Activated CD4-positive, alpha-beta T cell treated with anti-CD3 and anti-CD28 coated beads, Interleukin-2, amount 50 U/mL, for 16 hours (primary cell): ENCODE results near the gene DACT1.

Experiments used
- DNase-seq: peaks from one replicate; pipeline ENCODE4 v3.0.0-alpha.2; 2020

The DACT1 gene

GRCh38 chr14:58668848-58669480, 31.2 kb downstream of the DACT1 start:
- no peak for DNase-seq

- DNase-seq = no peak
Observed at GRCh38 chr14:58669556-58670200, 31.9 kb downstream of the DACT1 start.

GRCh38 chr14:58671024-58671423, 33.3 kb downstream of the DACT1 start:
- DNase-seq = no peak

GRCh38 chr14:58671436-58671835, 33.7 kb downstream of the DACT1 start:
- DNase-seq = no peak

GRCh38 chr14:58673722-58674121, 36.0 kb downstream of the DACT1 start:
- DNase-seq = no peak

GRCh38 chr14:58677001-58677400, 39.2 kb downstream of the DACT1 start:
- DNase-seq = no peak

- DNase-seq = no peak
Observed at GRCh38 chr14:58677517-58677916, 39.8 kb downstream of the DACT1 start.

- no peak for DNase-seq
Observed at GRCh38 chr14:58677996-58678395, 40.2 kb downstream of the DACT1 start.

- no peak for DNase-seq
Observed at GRCh38 chr14:58680698-58681097, 42.9 kb downstream of the DACT1 start.

GRCh38 chr14:58687232-58687795, 49.6 kb downstream of the DACT1 start:
- DNase-seq = no peak

GRCh38 chr14:58690801-58691516, 53.2 kb downstream of the DACT1 start:
- no peak for DNase-seq

- no peak for DNase-seq
Observed at GRCh38 chr14:58693048-58693447, 55.3 kb downstream of the DACT1 start.

- no peak for DNase-seq
Observed at GRCh38 chr14:58695514-58695913, 57.8 kb downstream of the DACT1 start.

- no peak for DNase-seq
Observed at GRCh38 chr14:58697266-58697929, 59.6 kb downstream of the DACT1 start.
